Gastroesophageal sphincter (tissue), 4 donors: Measurements from ENCODE around the gene GMDS. TPM values are rescaled to one million over a fixed set of nuclear protein-coding genes. Genes with fewer than 3 reads are reported as not detected.
A peak's percentile ranks its signal among the peaks of the same experiment; 100 is the strongest.

Experiments
- ATAC-seq: fragments of 150-250 bp; one replicate; pipeline ENCODE4 v1.9.1; 2016; ENCODE audit warnings: mild to moderate bottlenecking, moderate library complexity
- H3K27ac ChIP-seq, 4 donors: fragments of 200-600 bp; sonication (generic) in 3 of 4; 1 replicate in 3 of 4; 2 replicates in 1 of 4; pipeline ENCODE4 v1.5.1; 2016 to 2019
- H3K27me3 ChIP-seq: fragments of 200-600 bp; sonication (generic); one replicate; pipeline ENCODE4 v1.5.1; 2019
- H3K36me3 ChIP-seq, 2 donors: fragments of 200-600 bp; sonication (generic); one replicate each; pipeline ENCODE4 v1.5.1; 2019; ENCODE audit warnings: control low read depth in 1 of 2
- H3K4me1 ChIP-seq, 3 donors: fragments of 200-600 bp; sonication (generic); 1 replicate in 2 of 3; 2 replicates in 1 of 3; pipeline ENCODE4 v1.5.1; 2016 to 2019; ENCODE audit warnings: control low read depth in 2 of 3
- H3K4me3 ChIP-seq, 2 donors: fragments of 200-600 bp; sonication (generic); one replicate each; pipeline ENCODE4 v1.5.1; 2019; ENCODE audit warnings: mild to moderate bottlenecking in 1 of 2, moderate library complexity in 1 of 2
- H3K9me3 ChIP-seq, 3 donors: fragments of 200-600 bp; sonication (generic); one replicate each; pipeline ENCODE4 v1.5.1; 2017 to 2019; ENCODE audit warnings: control low read depth in 2 of 3
- CTCF ChIP-seq, 4 experiments: fragments of 200-600 bp in 2 of 4; fragments of 450-650 bp in 2 of 4; sonication (generic) in 1 of 4; IDR thresholded peaks; one replicate each; pipeline ENCODE4 v1.5.1; 2017 to 2019; ENCODE audit warnings: antibody characterized with exemption in 4 of 4, mild to moderate bottlenecking in 2 of 4, moderate library complexity in 2 of 4
- EP300 ChIP-seq: sonication (generic); formaldehyde crosslinking; IDR thresholded peaks from one replicate; pipeline ENCODE4 v1.6.1; 2017; ENCODE audit warnings: antibody characterized with exemption, mild to moderate bottlenecking
- POLR2A ChIP-seq, 2 donors: fragments of 450-650 bp; IDR thresholded peaks; one replicate each; pipeline ENCODE4 v1.6.1; 2017; ENCODE audit warnings: antibody characterized with exemption in 2 of 2, mild to moderate bottlenecking in 2 of 2, moderate library complexity in 1 of 2
- POLR2AphosphoS5 ChIP-seq: sonication (generic); formaldehyde crosslinking; IDR thresholded peaks from one replicate; pipeline ENCODE4 v1.6.1; 2017; ENCODE audit warnings: antibody characterized with exemption
- WGBS, 2 donors: methylation state at CpG; one replicate each; pipeline ENCODE4 v1.1.5; 2018; ENCODE audit warnings: low coverage in 1 of 2; 5-methylcytosine and 5-hydroxymethylcytosine counted together
- total RNA-seq, 4 donors: library from RNA; depleted of rRNA; stranded (reverse); fragments of >200 nt; gene quantifications; one replicate each; pipeline ENCODE4 v1.1.0, GENCODE V29; 2016

Gene GMDS
- total RNA-seq, 4 donors from 2014 or later: 5.0 to 14.7 (median 6.4) TPM

- Histone ChIP-seq H3K36me3 (peaks cover 0 to 9% of the 10 kb centered on the region in 2 donors), H3K27me3 (no peaks in the 10 kb centered on the region), H3K27ac (peak overlapping the region in 1 of 4 donors; percentile 18), H3K4me3 (no peak overlapping the region), H3K4me1 (no peaks in the 10 kb centered on the region), H3K9me3 (no peaks in the 10 kb centered on the region)
- ATAC-seq: peak; percentile 77
- no peak for TF ChIP-seq CTCF (IDR thresholded peaks at IDR 0.05)
- TF ChIP-seq POLR2A (IDR thresholded peaks at IDR 0.05): no peak
- TF ChIP-seq POLR2AphosphoS5: no peak
- no peak for TF ChIP-seq EP300
- WGBS, 2 donors: 79 to 88% methylated on average over 3 to 5 of the region's 8 CpGs
These were observed 520.8 kb downstream of the GMDS start for GRCh38 chr6:1724616-1725015.

- H3K4me3 ChIP-seq: no peak overlapping the region
- 78 to 83% methylated on average over 9 of the region's 9 CpGs for WGBS, 2 donors
- no peaks in the 10 kb centered on the region for H3K27me3 ChIP-seq
- H3K4me1 ChIP-seq: no peaks in the 10 kb centered on the region
- peaks cover 0 to 9% of the 10 kb centered on the region in 2 donors for H3K36me3 ChIP-seq
- TF ChIP-seq EP300 (no peak), CTCF (IDR thresholded peaks at IDR 0.05) (no peak), POLR2AphosphoS5 (no peak), POLR2A (IDR thresholded peaks at IDR 0.05) (no peak)
- no peaks in the 10 kb centered on the region for H3K9me3 ChIP-seq
- no peak for ATAC-seq
- H3K27ac ChIP-seq: peak overlapping the region in 1 of 4 donors; percentile 18
These were observed 521.3 kb downstream of the GMDS start for GRCh38 chr6:1724124-1724523.

GRCh38 chr6:1722801-1723200 lies 522.6 kb downstream of the GMDS start:
- Histone ChIP-seq H3K4me3 (no peak overlapping the region), H3K27ac (no peak overlapping the region), H3K4me1 (no peaks in the 10 kb centered on the region), H3K27me3 (no peaks in the 10 kb centered on the region), H3K36me3 (peaks cover 0 to 9% of the 10 kb centered on the region in 2 donors), H3K9me3 (no peaks in the 10 kb centered on the region)
- TF ChIP-seq CTCF (IDR thresholded peaks at IDR 0.05) (no peak), POLR2A (IDR thresholded peaks at IDR 0.05) (no peak), EP300 (no peak), POLR2AphosphoS5 (no peak)
- ATAC-seq: no peak
- WGBS, 2 donors: 94 to 97% methylated on average over 2 of the region's 2 CpGs

GRCh38 chr6:1720620-1721322 lies 524.6 kb downstream of the GMDS start:
- H3K27ac ChIP-seq: no peak overlapping the region
- no peaks in the 10 kb centered on the region for H3K4me1 ChIP-seq
- no peaks in the 10 kb centered on the region for H3K27me3 ChIP-seq
- no peaks in the 10 kb centered on the region for H3K9me3 ChIP-seq
- peaks cover 0 to 2% of the 10 kb centered on the region in 2 donors for H3K36me3 ChIP-seq
- no peak for ATAC-seq
- 71 to 77% methylated on average over 7 to 8 of the region's 8 CpGs for WGBS, 2 donors
- no peak for TF ChIP-seq CTCF (IDR thresholded peaks at IDR 0.05)
- no peak for TF ChIP-seq EP300
- TF ChIP-seq POLR2AphosphoS5: no peak
- TF ChIP-seq POLR2A (IDR thresholded peaks at IDR 0.05): no peak
- H3K4me3 ChIP-seq: no peak overlapping the region

- H3K4me3 ChIP-seq: no peak overlapping the region
- WGBS, 2 donors: 67 to 80% methylated on average over 3 of the region's 3 CpGs
- no peak for ATAC-seq
These were observed 525.5 kb downstream of the GMDS start for GRCh38 chr6:1719922-1720321.

More at GRCh38 chr6:1719922-1720321, 525.5 kb downstream of the GMDS start:
- TF ChIP-seq POLR2A (IDR thresholded peaks at IDR 0.05) (no peak), EP300 (no peak), CTCF (IDR thresholded peaks at IDR 0.05) (no peak), POLR2AphosphoS5 (no peak)
- Histone ChIP-seq H3K9me3 (no peaks in the 10 kb centered on the region), H3K27ac (no peak overlapping the region), H3K36me3 (no peaks in the 10 kb centered on the region), H3K27me3 (no peaks in the 10 kb centered on the region), H3K4me1 (no peaks in the 10 kb centered on the region)
